Mesenteric fat pad (tissue), 1 donor: ENCODE measurements around the gene KMT5B. TPM values are rescaled to one million over a fixed set of nuclear protein-coding genes. Genes with fewer than 3 reads are reported as not detected.

Experiments
- DNase-seq: peaks from one replicate; pipeline ENCODE4 v3.0.0-alpha.2; 2020; ENCODE audit warnings: low spot score
- total RNA-seq: library from RNA; stranded (reverse); fragmentation: NEBNext Ultra II Directional; extraction: Animal tissue kit (Norgen Biotek cat#: 25700); gene quantifications from one replicate; pipeline ENCODE4 v1.2.1, GENCODE V29; 2021
- donor health status: DM: yes; HTN: yes; CAD: no.

The KMT5B gene
- total RNA-seq, 1 donor from 2014 or later: 29.4 TPM

- DNase-seq: no peak
Measured at GRCh38 chr11:68186061-68186460, 27.0 kb downstream of the KMT5B start.

- DNase-seq: no peak
Measured at GRCh38 chr11:68181719-68182451, 31.2 kb downstream of the KMT5B start.

GRCh38 chr11:68179847-68180246 is 33.2 kb downstream of the KMT5B start:
- DNase-seq: no peak

- no peak for DNase-seq
Measured at GRCh38 chr11:68177877-68178276, 35.2 kb downstream of the KMT5B start.

GRCh38 chr11:68173926-68174325 is 39.2 kb downstream of the KMT5B start:
- DNase-seq: no peak

GRCh38 chr11:68169442-68169841 is 43.7 kb downstream of the KMT5B start:
- DNase-seq: no peak

GRCh38 chr11:68168694-68169093 is 44.4 kb downstream of the KMT5B start:
- no peak for DNase-seq

DNA sequence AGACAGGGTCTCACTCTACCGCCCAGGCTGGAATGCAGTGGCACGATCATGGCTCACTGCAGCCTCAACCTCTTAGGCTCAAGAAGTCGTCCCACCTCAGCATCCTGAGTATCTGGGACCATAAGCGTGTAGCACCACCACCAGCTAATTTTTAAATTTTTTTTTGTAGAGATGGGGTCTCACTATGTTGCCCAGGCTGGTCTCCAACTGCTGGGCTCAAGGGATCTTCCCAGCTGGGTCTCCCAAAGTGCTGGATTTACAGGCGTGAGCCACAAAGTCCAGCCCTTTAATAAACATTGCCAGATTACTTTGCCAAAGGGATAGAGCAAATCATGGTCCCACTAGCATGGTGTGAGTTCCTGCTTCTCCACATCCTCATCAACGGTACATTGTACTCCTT is 45.6 kb downstream of the KMT5B start:
- no peak for DNase-seq

- no peak for DNase-seq
Measured at GRCh38 chr11:68166969-68167368, 46.1 kb downstream of the KMT5B start.

- no peak for DNase-seq
Measured at GRCh38 chr11:68165601-68166000, 47.5 kb downstream of the KMT5B start.

- no peak for DNase-seq
Measured at GRCh38 chr11:68164437-68164836, 48.7 kb downstream of the KMT5B start.

- no peak for DNase-seq
Measured at GRCh38 chr11:68163691-68164090, 49.4 kb downstream of the KMT5B start.

DNA sequence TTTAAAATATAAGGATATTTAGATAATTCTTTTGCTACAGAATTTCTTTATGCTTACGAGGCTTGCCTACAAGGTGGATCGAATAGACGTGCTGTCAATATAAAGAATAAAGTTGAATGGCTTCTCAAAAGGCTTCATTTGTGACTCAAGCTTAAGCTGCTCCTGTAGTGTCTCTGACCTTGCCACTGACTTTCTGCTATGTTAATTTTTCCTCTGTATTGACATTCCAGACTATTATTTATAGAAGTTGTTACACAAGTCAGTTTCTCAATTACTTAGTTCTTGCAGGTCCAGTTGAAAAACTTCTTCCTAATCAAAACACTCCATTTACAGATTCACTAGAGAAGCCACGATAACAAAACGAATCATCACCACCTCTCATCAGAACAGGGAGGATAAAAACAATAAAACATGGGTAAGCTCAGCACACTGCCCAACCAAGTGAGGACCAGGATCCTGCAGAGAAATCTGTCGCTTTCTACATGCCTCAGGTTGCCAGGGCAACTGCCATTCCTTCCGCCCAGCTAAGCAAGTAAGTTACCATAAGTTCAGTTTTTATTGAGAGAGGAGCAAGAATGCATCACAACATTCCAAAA is 52.9 kb downstream of the KMT5B start:
- no peak for DNase-seq

- no peak for DNase-seq
Measured at GRCh38 chr11:68159665-68160064, 53.4 kb downstream of the KMT5B start.

DNA sequence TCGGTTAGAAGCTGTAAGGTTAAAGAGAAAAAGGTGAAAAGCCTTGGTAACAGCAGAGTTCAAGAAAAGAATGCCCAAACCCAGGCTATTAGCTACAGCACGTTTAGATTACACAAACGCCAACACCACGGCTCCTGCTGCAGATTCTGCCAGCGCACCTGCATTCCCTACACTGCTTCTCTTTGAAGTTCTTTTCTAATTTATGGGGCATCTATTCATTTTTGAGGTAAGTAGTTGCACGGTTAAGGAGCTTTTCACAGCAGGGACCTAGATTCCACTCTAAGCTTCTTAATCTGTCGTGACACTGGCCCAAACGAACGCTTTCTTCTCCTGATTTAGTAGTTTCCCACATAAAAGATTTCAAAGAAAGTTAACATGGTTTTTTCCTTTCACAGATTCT is 53.9 kb downstream of the KMT5B start:
- DNase-seq: no peak

DNA sequence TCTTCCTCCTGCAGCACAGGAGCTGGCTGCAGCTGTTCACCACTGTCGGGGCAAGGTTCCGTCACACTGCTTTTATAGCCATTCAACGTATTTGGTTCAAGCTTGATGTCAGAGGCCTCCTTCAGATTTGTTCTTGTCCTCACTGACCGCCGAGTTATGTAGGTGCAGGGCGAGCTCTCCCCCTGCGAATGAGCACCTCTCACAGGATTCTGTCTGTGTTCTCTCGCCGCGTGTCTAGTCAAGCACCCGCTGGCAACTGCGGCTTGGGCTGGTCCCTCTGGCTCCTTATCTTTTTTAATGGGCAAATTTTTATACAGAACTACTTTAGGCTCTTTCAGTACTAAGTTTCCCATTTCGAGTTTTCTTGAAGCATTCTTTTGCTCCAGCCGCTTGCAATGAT is 54.5 kb downstream of the KMT5B start:
- no peak for DNase-seq

GRCh38 chr11:68153742-68154141 is 59.4 kb downstream of the KMT5B start:
- DNase-seq: no peak

DNA sequence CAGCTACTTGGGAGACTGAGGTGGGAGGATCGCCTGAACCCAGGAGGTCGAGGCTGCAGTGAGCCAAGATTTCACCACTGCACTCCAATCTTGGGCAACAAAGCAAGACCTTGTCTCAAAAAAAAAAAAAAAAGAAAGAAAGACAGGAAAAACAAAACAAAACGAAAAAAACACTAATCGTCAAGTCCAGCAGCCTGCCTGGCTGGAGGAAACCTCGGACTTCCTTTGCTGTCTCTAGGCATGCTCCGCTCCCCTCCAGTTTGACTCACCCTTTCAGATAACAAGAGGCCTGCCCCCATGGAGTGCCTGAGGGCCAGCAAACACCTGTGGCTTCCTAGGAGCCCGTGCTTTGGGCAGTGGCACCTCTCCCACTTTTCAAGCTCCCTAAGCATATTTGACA is 63.1 kb downstream of the KMT5B start:
- DNase-seq: no peak

DNA sequence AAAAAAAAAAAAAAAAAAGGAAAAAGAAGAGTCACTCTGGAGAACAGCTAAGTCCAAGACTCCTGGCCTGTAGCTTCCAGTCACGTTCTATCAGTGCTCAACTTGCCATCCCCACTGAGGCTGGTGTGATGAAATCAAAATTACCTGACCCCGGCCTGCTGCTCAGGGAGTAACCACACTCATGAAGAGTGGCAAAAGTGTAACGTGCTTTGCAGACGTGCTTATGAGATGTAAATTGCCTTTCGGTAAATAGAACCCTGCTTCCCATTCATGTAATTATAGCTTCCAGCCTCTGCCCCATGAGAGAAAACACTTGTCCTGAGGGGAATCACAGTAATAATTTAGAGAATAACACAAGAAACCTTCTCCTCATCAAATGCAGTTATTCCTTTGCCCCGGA is 63.7 kb downstream of the KMT5B start:
- no peak for DNase-seq

DNA sequence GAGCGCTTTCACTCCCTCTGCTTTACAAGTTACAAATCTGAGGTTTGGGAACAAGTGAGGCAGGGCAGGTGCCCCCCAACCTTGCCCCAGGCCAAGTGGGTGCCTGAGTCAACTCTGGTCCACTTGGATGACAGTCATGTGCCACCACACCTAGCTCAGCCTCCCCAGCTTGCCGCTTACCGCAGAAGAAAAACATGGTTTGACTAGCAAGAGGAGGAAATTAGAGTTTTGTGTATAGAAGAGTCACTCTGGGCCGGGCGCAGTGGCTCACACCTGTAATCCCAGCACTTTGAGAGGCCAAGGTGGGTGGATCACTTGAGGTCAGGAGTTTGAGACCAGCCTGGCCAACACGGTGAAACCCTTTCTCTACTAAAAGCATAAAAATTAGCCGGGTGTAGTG is 64.2 kb downstream of the KMT5B start:
- no peak for DNase-seq

DNA sequence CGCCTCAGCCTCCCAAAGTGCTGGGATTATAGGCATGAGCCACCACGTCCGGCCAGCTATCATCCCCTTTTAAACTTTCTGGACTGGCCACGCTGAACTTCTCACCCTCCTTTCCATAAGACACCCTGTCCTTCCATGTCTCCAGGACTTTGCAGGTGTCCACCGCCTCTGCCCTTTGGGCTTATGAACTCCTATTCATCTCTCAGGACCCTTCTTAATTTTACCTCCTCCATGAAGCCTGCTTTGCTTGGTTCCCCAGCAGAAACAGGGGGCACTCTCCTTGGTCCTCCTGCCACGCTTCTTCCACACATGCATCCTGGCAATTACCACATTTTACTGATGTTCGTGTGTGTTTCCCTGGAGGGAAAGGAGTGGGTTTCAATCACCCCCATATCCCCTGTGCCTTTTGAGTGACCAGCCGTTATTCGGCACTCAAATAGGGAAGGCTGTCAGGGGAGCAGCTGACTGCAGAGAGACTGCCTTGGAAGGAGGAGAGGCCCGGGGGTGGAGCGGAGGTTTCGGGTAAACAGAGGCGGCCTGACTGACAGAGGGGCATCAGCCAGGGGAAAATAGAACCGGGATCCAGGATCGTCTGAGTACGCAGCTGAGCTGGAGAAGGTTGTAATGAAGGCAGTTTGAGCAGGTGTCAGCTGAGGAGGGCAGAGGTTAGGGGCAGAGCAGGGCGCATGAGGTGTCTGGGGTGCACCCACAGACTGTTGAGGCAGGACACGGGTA is 64.9 kb downstream of the KMT5B start:
- DNase-seq: no peak

DNA sequence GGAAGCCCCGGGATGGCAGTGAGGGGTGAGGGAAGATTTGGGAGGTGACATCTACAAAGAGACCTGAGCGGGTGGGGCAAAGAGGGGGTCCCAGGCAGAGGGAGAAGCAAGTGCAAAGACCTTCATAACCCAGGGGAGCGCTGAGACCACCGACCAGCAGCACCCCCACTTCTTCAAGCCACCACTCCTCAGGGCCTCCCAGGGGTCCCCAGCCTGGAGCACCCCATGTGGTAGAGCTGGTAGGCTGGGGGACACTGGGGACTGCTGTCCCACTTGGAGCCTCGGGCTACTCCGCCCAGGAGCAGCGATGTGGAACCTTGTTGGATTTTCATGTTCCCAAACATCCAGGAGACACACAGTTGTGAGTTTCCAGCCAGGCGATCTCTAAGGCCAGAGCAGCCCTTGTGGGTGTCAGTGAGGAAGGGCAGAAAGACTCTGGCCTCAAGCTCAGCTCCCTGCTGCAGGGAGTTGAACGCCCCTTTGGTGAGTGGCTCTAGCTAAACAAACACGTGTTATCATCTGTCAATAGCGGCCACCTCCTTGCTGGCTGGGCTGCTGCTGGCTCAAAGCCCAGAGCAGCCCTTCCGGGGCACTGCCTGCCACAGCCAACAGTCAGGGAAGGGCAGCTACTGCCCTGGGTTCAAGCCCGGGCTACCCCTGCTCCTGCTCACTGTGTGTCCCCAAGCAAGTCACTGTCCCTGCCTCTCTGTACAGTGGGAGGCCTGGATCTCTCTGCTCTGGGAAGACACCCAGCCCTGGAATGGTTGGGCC is 66.2 kb downstream of the KMT5B start:
- peak; percentile 89 for DNase-seq
